Endothelial cell of umbilical vein (primary cell): ENCODE measurements around the gene RTN3. TPM values are rescaled to one million over a fixed set of nuclear protein-coding genes. Genes with fewer than 3 reads are reported as not detected.
A peak's percentile ranks its signal among the peaks of the same experiment; 100 is the strongest.

Experiments
- BruUV-seq: library from RNA; stranded (reverse); fragments of 400-500 nt; replicated peaks from 2 replicates; lab custom pipeline; 2021; lab: Mats Ljungman, UMichigan
- CTCF ChIA-PET: fragments of 300-600, 350-600 bp; sonication (Branson Sonifier 250); formaldehyde crosslinking; loops from one replicate; lab custom pipeline; 2021; ENCODE audit warnings: antibody characterized with exemption, inconsistent platforms; lab: Charles Lee
- POLR2A ChIA-PET: fragments of 300-600, 350-600 bp; sonication (Branson Sonifier 250); formaldehyde crosslinking; loops from one replicate; lab custom pipeline; 2021; ENCODE audit warnings: antibody characterized with exemption, inconsistent platforms; lab: Charles Lee
- DNase-seq: peaks from one replicate; pipeline ENCODE4 v3.0.0-alpha.2; 2011; ENCODE audit warnings: low read depth, low spot score
- FAIRE-seq: peaks from 2 replicates; lab custom pipeline; 2011; peaks lifted over from hg19 to GRCh38; lab: Jason Lieb, UNC
- H2AFZ ChIP-seq: 2 replicates; pipeline ENCODE4 v1.6.0; 2012; ENCODE audit warnings: low read depth, low read length, control low read depth, inconsistent platforms
- H3K27ac ChIP-seq: 2 replicates; pipeline ENCODE4 v1.5.1; 2011; ENCODE audit warnings: low read depth, mild to moderate bottlenecking, control low read depth, low read length, moderate library complexity; ENCODE audit not compliant: insufficient read depth
- H3K27me3 ChIP-seq, 2 experiments: 2 replicates each; pipeline versions ENCODE4 v1.6.0 to v1.6.1; 2011; ENCODE audit warnings: low read length in 2 of 2, mixed read lengths in 1 of 2; ENCODE audit not compliant: control insufficient read depth in 2 of 2, insufficient read depth in 2 of 2
- H3K36me3 ChIP-seq, 2 experiments: 2 replicates in 1 of 2; 3 replicates in 1 of 2; pipeline ENCODE4 v1.5.1; 2011; ENCODE audit warnings: low read length in 2 of 2, mild to moderate bottlenecking in 1 of 2, moderate library complexity in 1 of 2; ENCODE audit not compliant: control insufficient read depth in 2 of 2, insufficient read depth in 2 of 2; ENCODE audit errors: extremely low read depth in 1 of 2
- H3K4me1 ChIP-seq: 3 replicates; pipeline ENCODE4 v1.5.1; 2011; ENCODE audit warnings: mild to moderate bottlenecking, low read length; ENCODE audit not compliant: control insufficient read depth, insufficient read depth; ENCODE audit errors: extremely low read depth
- H3K4me2 ChIP-seq: 2 replicates; pipeline ENCODE4 v1.6.1; 2011; ENCODE audit warnings: low read length, control low read depth, mixed read lengths; ENCODE audit not compliant: insufficient read depth
- H3K4me3 ChIP-seq, 3 experiments: fragments of 200-600 bp in 1 of 3; sonication (generic), shearing (Covaris generic) in 1 of 3; replicated peaks in 1 of 3; 2 replicates each; pipeline ENCODE4 v1.5.1; 2011 to 2016; ENCODE audit warnings: control low read depth in 3 of 3, low read length in 3 of 3, mild to moderate bottlenecking in 2 of 3, inconsistent platforms in 1 of 3, low read depth in 1 of 3, moderate library complexity in 1 of 3; ENCODE audit not compliant: insufficient read depth in 1 of 3
- H3K79me2 ChIP-seq: 2 replicates; pipeline ENCODE4 v1.6.0; 2012; ENCODE audit warnings: low read length, inconsistent platforms; ENCODE audit not compliant: control insufficient read depth, insufficient read depth
- H3K9ac ChIP-seq: replicated peaks from 2 replicates; pipeline ENCODE3; 2011; ENCODE audit warnings: low read length, control low read depth; ENCODE audit not compliant: insufficient read depth; ENCODE audit errors: extremely low read depth
- H3K9me1 ChIP-seq: replicated peaks from 3 replicates; pipeline ENCODE4 v1.6.0; 2011; ENCODE audit warnings: mild to moderate bottlenecking, low read length; ENCODE audit not compliant: control insufficient read depth, insufficient read depth; ENCODE audit errors: extremely low read depth
- H3K9me3 ChIP-seq: replicated peaks from 2 replicates; pipeline ENCODE4 v1.5.1; 2012; ENCODE audit warnings: low read length, inconsistent platforms; ENCODE audit not compliant: control insufficient read depth, insufficient read depth
- H4K20me1 ChIP-seq: replicated peaks from 2 replicates; pipeline ENCODE3; 2011; ENCODE audit warnings: mild to moderate bottlenecking, low read length; ENCODE audit not compliant: control insufficient read depth, insufficient read depth; ENCODE audit errors: extremely low read depth
- CTCF ChIP-seq, 2 donors: IDR thresholded peaks; 1 replicate in 1 of 2; 2 replicates in 1 of 2; pipeline ENCODE4 v1.5.1; 2011; ENCODE audit warnings: low read length in 2 of 2, mild to moderate bottlenecking in 2 of 2, moderate library complexity in 2 of 2, control low read depth in 1 of 2, inconsistent platforms in 1 of 2, low read depth in 1 of 2; ENCODE audit not compliant: insufficient read depth in 1 of 2; ENCODE audit errors: extremely low read depth in 1 of 2
- EZH2 ChIP-seq: IDR thresholded peaks from 2 replicates; pipeline ENCODE4 v1.6.1; 2012; ENCODE audit warnings: borderline replicate concordance, low read depth, mild to moderate bottlenecking, moderate library complexity, low read length, inconsistent platforms; ENCODE audit not compliant: severe bottlenecking
- FOS ChIP-seq: IDR thresholded peaks from 2 replicates; pipeline ENCODE4 v1.6.1; 2011; ENCODE audit warnings: mild to moderate bottlenecking, low read length, moderate library complexity, borderline replicate concordance; ENCODE audit not compliant: insufficient read depth
- GATA2 ChIP-seq: IDR thresholded peaks from 2 replicates; pipeline ENCODE4 v1.7.0; 2011; ENCODE audit warnings: low read depth, mild to moderate bottlenecking, moderate library complexity, mixed read lengths, low read length; ENCODE audit not compliant: insufficient read length, insufficient read depth
- JUN ChIP-seq: IDR thresholded peaks from 2 replicates; pipeline ENCODE4 v1.6.1; 2011; ENCODE audit warnings: borderline replicate concordance, low read depth; ENCODE audit not compliant: insufficient read length, insufficient read depth
- MAX ChIP-seq: IDR thresholded peaks from 2 replicates; pipeline ENCODE4 v1.6.1; 2011; ENCODE audit not compliant: insufficient read depth, insufficient read length
- MYC ChIP-seq: IDR thresholded peaks from one replicate; pipeline ENCODE4 v1.6.1; 2011; ENCODE audit warnings: mild to moderate bottlenecking, low read depth, low read length
- POLR2A ChIP-seq: IDR thresholded peaks from 2 replicates; pipeline ENCODE4 v1.6.1; 2012; ENCODE audit warnings: low read depth, mild to moderate bottlenecking, control low read depth, low read length
- POLR2AphosphoS5 ChIP-seq: IDR thresholded peaks from 2 replicates; pipeline ENCODE4 v1.6.1; 2012; ENCODE audit warnings: low read depth, mild to moderate bottlenecking, control low read depth, low read length, moderate library complexity; ENCODE audit not compliant: insufficient read depth
- dilution Hi-C: fragments of 300-500 bp; cut with MboI; formaldehyde crosslinking; loops from one replicate; pipeline ENCODE4 v1.15.0; 2019; ENCODE audit warnings: low sequenced_read_pairs; ENCODE audit not compliant: extremely low pct_ligation_motif_present
- intact Hi-C: fragments of 100-400 bp; cut with micrococcal nuclease; formaldehyde crosslinking; loops from one replicate; pipeline ENCODE4 v1.10.0; 2022
- polyA plus RNA-seq, 4 experiments: library from polyadenylated mRNA; depleted of rRNA in 3 of 4; stranded (reverse) in 3 of 4; unstranded in 1 of 4; fragments of >200 nt; gene quantifications; 2 replicates each; pipeline versions ENCODE4 v1.2.1 to v1.2.3, GENCODE V29; 2011 to 2012; ENCODE audit warnings: missing spikeins in 1 of 4
- total RNA-seq: library from RNA; stranded (reverse); gene quantifications from 2 replicates; pipeline ENCODE4 v1.2.3, GENCODE V29; 2021

RTN3 gene
- total and polyA plus RNA-seq, 2 donors (not counting 3 experiments of a cell fraction or from before 2014, with no cell fraction given): 90.6 to 112 TPM

GRCh38 chr11:63710476-63711217 is 29.3 kb downstream of the RTN3 start:
- intact Hi-C loops (no loop called here), dilution Hi-C loops (no loop called here)
- FAIRE-seq (no peak), DNase-seq (peak; percentile 68)
- H3K4me2 ChIP-seq: peak overlapping the region; percentile 93
- peaks cover 40% of the 10 kb centered on the region for H3K79me2 ChIP-seq
- TF ChIP-seq CTCF (IDR thresholded peaks at IDR 0.05; ENCODE audit: extremely low read depth in 1 of 2, insufficient read depth in 1 of 2, low read depth in 1 of 2, low read length in 2 of 2) (no peak), MYC (no peak), MAX (no peak), POLR2AphosphoS5 (no peak), JUN (no peak), POLR2A (no peak), GATA2 (no peak), EZH2 (no peak), FOS (no peak)
- POLR2A ChIA-PET: interaction anchor here (0.7 kb wide), 1 partner anchor 25 kb away, joined by 3 read pairs; no protein-coding TSS in a partner anchor
- H3K9me3 ChIP-seq: no peaks in the 10 kb centered on the region
- no peaks in the 10 kb centered on the region for H3K27me3 ChIP-seq
- no peak overlapping the region for H3K4me3 ChIP-seq
- CTCF ChIA-PET: interaction anchor here (0.8 to 2.2 kb wide), 9 partner anchors 9 to 231 kb away, joined by 3 to 9 read pairs (median 4); no protein-coding TSS in a partner anchor
- no peak overlapping the region for H3K9ac ChIP-seq
- no peak overlapping the region for H3K27ac ChIP-seq
- H3K4me1 ChIP-seq: peaks cover 24% of the 10 kb centered on the region
- no peaks in the 10 kb centered on the region for H3K36me3 ChIP-seq
- no peaks in the 10 kb centered on the region for H3K9me1 ChIP-seq
- no peak overlapping the region for H2AFZ ChIP-seq
- peaks cover under 1% of the 10 kb centered on the region for H4K20me1 ChIP-seq
- BruUV-seq: no TSS peak
